ENCODE data around the gene ADARB1.
A peak's percentile ranks its signal among the peaks of the same experiment; 100 is the strongest.
"Not testable (repeated sequence)": the region's sequence is repeated elsewhere in the genome, so short reads cannot be mapped to it uniquely, and the experiment has no call there.

The ADARB1 gene

GRCh38 chr21:45074048-45074817, at the start of gene ADARB1:
TSS of gene ADARB1 (plus strand) at chr21:45074580. CDS start at chr21:45171657, 97,077 bp downstream.
- Histone ChIP-seq H3K36me3 (ENCODE audit: control insufficient read depth, insufficient read depth, low read length) (no peaks in the 10 kb centered on the region), H3K27me3 (replicated peaks; ENCODE audit: control insufficient read depth, insufficient read depth, low read length) (peaks cover 1% of the 10 kb centered on the region), H3K4me3 (replicated peaks; ENCODE audit: low read depth, low read length) (peak within 1 kb of the TSS; percentile 82)
- DNase-seq (ENCODE audit: extremely low read depth, insufficient read length) = peak; percentile 72
- TF ChIP-seq CTCF (IDR thresholded peaks at IDR 0.05; ENCODE audit: insufficient read depth, low read length, poor library complexity, severe bottlenecking) = no peak

- DNase-seq (ENCODE audit: extremely low read depth, insufficient read length) = no peak
- no peak overlapping the region for H3K4me3 ChIP-seq (replicated peaks; ENCODE audit: low read depth, low read length)
- no peaks in the 10 kb centered on the region for H3K36me3 ChIP-seq (ENCODE audit: control insufficient read depth, insufficient read depth, low read length)
- no peak for TF ChIP-seq CTCF (IDR thresholded peaks at IDR 0.05; ENCODE audit: insufficient read depth, low read length, poor library complexity, severe bottlenecking)
- no peaks in the 10 kb centered on the region; the same call in 1 of the 2 replicates for H3K27me3 ChIP-seq (replicated peaks; ENCODE audit: control insufficient read depth, insufficient read depth, low read length)
Measured at GRCh38 chr21:45026066-45026745, 48.2 kb upstream of the ADARB1 start.

GRCh38 chr21:45026826-45027225, 47.6 kb upstream of the ADARB1 start:
- no peaks in the 10 kb centered on the region for H3K36me3 ChIP-seq (ENCODE audit: control insufficient read depth, insufficient read depth, low read length)
- no peak overlapping the region for H3K4me3 ChIP-seq (replicated peaks; ENCODE audit: low read depth, low read length)
- no peaks in the 10 kb centered on the region; the same call in 1 of the 2 replicates for H3K27me3 ChIP-seq (replicated peaks; ENCODE audit: control insufficient read depth, insufficient read depth, low read length)
- DNase-seq (ENCODE audit: extremely low read depth, insufficient read length) = no peak
- TF ChIP-seq CTCF (IDR thresholded peaks at IDR 0.05; ENCODE audit: insufficient read depth, low read length, poor library complexity, severe bottlenecking) = no peak

GRCh38 chr21:45027241-45028196, 46.9 kb upstream of the ADARB1 start:
- Histone ChIP-seq H3K4me3 (replicated peaks; ENCODE audit: low read depth, low read length) (no peak overlapping the region), H3K36me3 (ENCODE audit: control insufficient read depth, insufficient read depth, low read length) (no peaks in the 10 kb centered on the region), H3K27me3 (replicated peaks; ENCODE audit: control insufficient read depth, insufficient read depth, low read length) (no peaks in the 10 kb centered on the region; the same call in 1 of the 2 replicates)
- TF ChIP-seq CTCF (IDR thresholded peaks at IDR 0.05; ENCODE audit: insufficient read depth, low read length, poor library complexity, severe bottlenecking) = no peak
- DNase-seq (ENCODE audit: extremely low read depth, insufficient read length) = no peak

- H3K4me3 ChIP-seq (replicated peaks; ENCODE audit: low read depth, low read length); DNase-seq (ENCODE audit: extremely low read depth, insufficient read length); H3K27me3 ChIP-seq (replicated peaks; ENCODE audit: control insufficient read depth, insufficient read depth, low read length); H3K36me3 ChIP-seq (ENCODE audit: control insufficient read depth, insufficient read depth, low read length): not testable (repeated sequence)
Measured at GRCh38 chr21:45028645-45029044, 45.7 kb upstream of the ADARB1 start.
